ENCODE results near the gene IFTAP.

Gene IFTAP

DNA sequence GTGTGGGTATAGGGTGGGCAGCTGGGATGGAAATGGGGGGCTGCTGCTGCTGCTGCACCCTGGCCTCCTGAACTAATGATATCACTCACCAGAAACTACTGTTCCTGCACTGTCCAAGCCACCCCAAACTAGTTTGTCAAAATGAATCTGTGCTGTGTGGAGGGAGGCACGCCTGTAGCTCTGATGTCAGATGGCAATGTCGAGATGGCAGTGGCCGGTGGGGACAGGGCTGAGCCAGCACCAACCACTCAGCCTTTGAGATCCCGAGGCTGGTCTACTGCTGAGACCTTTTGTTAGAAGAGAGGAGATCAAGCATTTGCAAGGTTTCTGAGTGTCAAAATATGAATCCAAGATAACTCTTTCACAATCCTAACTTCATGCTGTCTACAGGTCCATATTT, 25.2 kb upstream of the IFTAP start:
- H3K9me3 ChIP-seq (ENCODE audit: control insufficient read depth, low read length) = no peaks in the 10 kb centered on the region
- H3K4me3 ChIP-seq (ENCODE audit: low read depth, low read length) = no peak overlapping the region
- H3K27ac ChIP-seq = no peak overlapping the region

DNA sequence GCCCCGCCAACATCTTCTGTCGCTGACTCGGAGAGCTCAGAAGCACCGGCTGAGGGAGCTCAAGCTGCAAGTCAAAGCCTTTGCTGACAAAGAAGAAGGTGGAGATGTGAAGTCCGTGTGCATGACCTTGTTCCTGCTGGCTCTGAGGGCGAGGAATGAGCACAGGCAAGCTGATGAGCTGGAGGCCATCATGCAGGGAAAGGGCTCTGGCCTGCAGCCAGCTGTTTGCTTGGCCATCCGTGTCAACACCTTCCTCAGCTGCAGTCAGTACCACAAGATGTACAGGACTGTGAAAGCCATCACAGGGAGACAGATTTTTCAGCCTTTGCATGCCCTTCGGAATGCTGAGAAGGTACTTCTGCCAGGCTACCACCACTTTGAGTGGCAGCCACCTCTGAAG, 19.8 kb upstream of the IFTAP start:
- Histone ChIP-seq H3K4me3 (ENCODE audit: low read depth, low read length) (no peak overlapping the region), H2AFZ (no peak overlapping the region), H3K4me2 (ENCODE audit: low read length) (no peak overlapping the region), H3K36me3 (ENCODE audit: control insufficient read depth, insufficient read depth, low read length) (no peaks in the 10 kb centered on the region), H3K27ac (no peak overlapping the region), H3K4me1 (no peaks in the 10 kb centered on the region), H3K9ac (no peak overlapping the region), H3K9me3 (ENCODE audit: control insufficient read depth, low read length) (no peaks in the 10 kb centered on the region), H3K27me3 (ENCODE audit: control insufficient read depth, insufficient read depth, low read length) (no peaks in the 10 kb centered on the region), H3K79me2 (no peaks in the 10 kb centered on the region)
- TF ChIP-seq, protein P1, sequence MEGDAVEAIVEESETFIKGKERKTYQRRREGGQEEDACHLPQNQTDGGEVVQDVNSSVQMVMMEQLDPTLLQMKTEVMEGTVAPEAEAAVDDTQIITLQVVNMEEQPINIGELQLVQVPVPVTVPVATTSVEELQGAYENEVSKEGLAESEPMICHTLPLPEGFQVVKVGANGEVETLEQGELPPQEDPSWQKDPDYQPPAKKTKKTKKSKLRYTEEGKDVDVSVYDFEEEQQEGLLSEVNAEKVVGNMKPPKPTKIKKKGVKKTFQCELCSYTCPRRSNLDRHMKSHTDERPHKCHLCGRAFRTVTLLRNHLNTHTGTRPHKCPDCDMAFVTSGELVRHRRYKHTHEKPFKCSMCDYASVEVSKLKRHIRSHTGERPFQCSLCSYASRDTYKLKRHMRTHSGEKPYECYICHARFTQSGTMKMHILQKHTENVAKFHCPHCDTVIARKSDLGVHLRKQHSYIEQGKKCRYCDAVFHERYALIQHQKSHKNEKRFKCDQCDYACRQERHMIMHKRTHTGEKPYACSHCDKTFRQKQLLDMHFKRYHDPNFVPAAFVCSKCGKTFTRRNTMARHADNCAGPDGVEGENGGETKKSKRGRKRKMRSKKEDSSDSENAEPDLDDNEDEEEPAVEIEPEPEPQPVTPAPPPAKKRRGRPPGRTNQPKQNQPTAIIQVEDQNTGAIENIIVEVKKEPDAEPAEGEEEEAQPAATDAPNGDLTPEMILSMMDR (IDR thresholded peaks at IDR 0.05) = no peak

More for the DNA sequence above, 25.2 kb upstream of the IFTAP start:
- H3K4me1 ChIP-seq = no peaks in the 10 kb centered on the region
- TF ChIP-seq, protein P1 (IDR thresholded peaks at IDR 0.05) = no peak
- H3K79me2 ChIP-seq = no peaks in the 10 kb centered on the region
- H3K36me3 ChIP-seq (ENCODE audit: control insufficient read depth, insufficient read depth, low read length) = no peaks in the 10 kb centered on the region
- no peak overlapping the region for H3K9ac ChIP-seq
- H3K27me3 ChIP-seq (ENCODE audit: control insufficient read depth, insufficient read depth, low read length) = no peaks in the 10 kb centered on the region
- no peak overlapping the region for H3K4me2 ChIP-seq (ENCODE audit: low read length)
- no peak overlapping the region for H2AFZ ChIP-seq

GRCh38 chr11:36577373-36577772, 16.9 kb upstream of the IFTAP start:
- no peak overlapping the region for H3K27ac ChIP-seq

GRCh38 chr11:36577859-36578258, 16.4 kb upstream of the IFTAP start:
- H3K9ac ChIP-seq = no peak overlapping the region
- H3K36me3 ChIP-seq (ENCODE audit: control insufficient read depth, insufficient read depth, low read length) = no peaks in the 10 kb centered on the region
- H3K27ac ChIP-seq = no peak overlapping the region
- H3K27me3 ChIP-seq (ENCODE audit: control insufficient read depth, insufficient read depth, low read length) = no peaks in the 10 kb centered on the region
- H3K4me1 ChIP-seq = no peaks in the 10 kb centered on the region
- H3K79me2 ChIP-seq = no peaks in the 10 kb centered on the region
- no peak overlapping the region for H3K4me3 ChIP-seq (ENCODE audit: low read depth, low read length)
- H3K9me3 ChIP-seq (ENCODE audit: control insufficient read depth, low read length) = no peaks in the 10 kb centered on the region
- TF ChIP-seq, protein P1 (IDR thresholded peaks at IDR 0.05) = no peak
- H3K4me2 ChIP-seq (ENCODE audit: low read length) = no peak overlapping the region
- no peak overlapping the region for H2AFZ ChIP-seq

More at GRCh38 chr11:36577373-36577772, 16.9 kb upstream of the IFTAP start:
- H3K4me1 ChIP-seq = no peaks in the 10 kb centered on the region
- no peak overlapping the region for H2AFZ ChIP-seq
- H3K27me3 ChIP-seq (ENCODE audit: control insufficient read depth, insufficient read depth, low read length) = no peaks in the 10 kb centered on the region
- H3K4me2 ChIP-seq (ENCODE audit: low read length) = no peak overlapping the region
- no peaks in the 10 kb centered on the region for H3K9me3 ChIP-seq (ENCODE audit: control insufficient read depth, low read length)
- H3K36me3 ChIP-seq (ENCODE audit: control insufficient read depth, insufficient read depth, low read length) = no peaks in the 10 kb centered on the region
- no peaks in the 10 kb centered on the region for H3K79me2 ChIP-seq
- TF ChIP-seq, protein P1 (IDR thresholded peaks at IDR 0.05) = no peak
- no peak overlapping the region for H3K9ac ChIP-seq
- H3K4me3 ChIP-seq (ENCODE audit: low read depth, low read length) = no peak overlapping the region

- H3K27me3 ChIP-seq (ENCODE audit: control insufficient read depth, insufficient read depth, low read length) = no peaks in the 10 kb centered on the region
- TF ChIP-seq, protein P1 (IDR thresholded peaks at IDR 0.05) = no peak
- no peaks in the 10 kb centered on the region for H3K4me1 ChIP-seq
- no peak overlapping the region for H3K27ac ChIP-seq
- H3K79me2 ChIP-seq = no peaks in the 10 kb centered on the region
- no peak overlapping the region for H3K9ac ChIP-seq
- H2AFZ ChIP-seq = no peak overlapping the region
- no peaks in the 10 kb centered on the region for H3K36me3 ChIP-seq (ENCODE audit: control insufficient read depth, insufficient read depth, low read length)
- no peak overlapping the region for H3K4me2 ChIP-seq (ENCODE audit: low read length)
- H3K4me3 ChIP-seq (ENCODE audit: low read depth, low read length) = no peak overlapping the region
- no peaks in the 10 kb centered on the region for H3K9me3 ChIP-seq (ENCODE audit: control insufficient read depth, low read length)
These were observed 15.8 kb upstream of the IFTAP start for GRCh38 chr11:36578458-36578857.

Data from parathyroid adenoma (tissue), 2 donors.